KOPT-K1 (cell line): ENCODE data around the gene USP9X.
"Not testable (repeated sequence)": the region's sequence is repeated elsewhere in the genome, so short reads cannot be mapped to it uniquely, and the experiment has no call there.

Experiments used
- H3K27ac ChIP-seq: fragments of 200-600 bp; sonication (generic); 2 replicates; pipeline ENCODE4 v1.5.1; 2016; ENCODE audit warnings: antibody characterized with exemption, mild to moderate bottlenecking, low read depth, low read length; ENCODE audit not compliant: poor library complexity, severe bottlenecking
- H3K36me3 ChIP-seq: fragments of 200-600 bp; sonication (generic); 2 replicates; pipeline ENCODE4 v1.5.1; 2017; ENCODE audit warnings: antibody characterized with exemption, mild to moderate bottlenecking, low read length, moderate library complexity; ENCODE audit not compliant: insufficient read depth
- H3K9me3 ChIP-seq: fragments of 200-600 bp; sonication (generic); 2 replicates; pipeline ENCODE4 v1.5.1; 2017; ENCODE audit warnings: antibody characterized with exemption, low read length, mild to moderate bottlenecking; ENCODE audit not compliant: insufficient read depth, poor library complexity, severe bottlenecking

The USP9X gene

GRCh38 chrX:41180194-41180908 lies 95.1 kb downstream of the USP9X start:
- peaks cover 47% of the 10 kb centered on the region for H3K36me3 ChIP-seq

GRCh38 chrX:41184312-41184711 lies 99.1 kb downstream of the USP9X start:
- peaks cover 74% of the 10 kb centered on the region for H3K36me3 ChIP-seq
- no peaks in the 10 kb centered on the region for H3K9me3 ChIP-seq
- no peak overlapping the region for H3K27ac ChIP-seq

More at GRCh38 chrX:41180194-41180908, 95.1 kb downstream of the USP9X start:
- H3K9me3 ChIP-seq = no peaks in the 10 kb centered on the region
- H3K27ac ChIP-seq = no peak overlapping the region

GRCh38 chrX:41186946-41187345 lies 101.7 kb downstream of the USP9X start:
- peaks cover 88% of the 10 kb centered on the region for H3K36me3 ChIP-seq
- H3K27ac ChIP-seq, H3K9me3 ChIP-seq: not testable (repeated sequence)

GRCh38 chrX:41189156-41189555 lies 103.9 kb downstream of the USP9X start:
- Histone ChIP-seq H3K36me3 (peaks cover 94% of the 10 kb centered on the region), H3K9me3 (no peaks in the 10 kb centered on the region), H3K27ac (no peak overlapping the region)

- no peak overlapping the region for H3K27ac ChIP-seq
- H3K9me3 ChIP-seq = no peaks in the 10 kb centered on the region
- H3K36me3 ChIP-seq = peaks cover 83% of the 10 kb centered on the region
Observed at GRCh38 chrX:41192880-41193279, 107.6 kb downstream of the USP9X start.

GRCh38 chrX:41198410-41198809 lies 113.2 kb downstream of the USP9X start:
- peaks cover 79% of the 10 kb centered on the region for H3K36me3 ChIP-seq
- no peak overlapping the region for H3K27ac ChIP-seq
- no peaks in the 10 kb centered on the region for H3K9me3 ChIP-seq

- Histone ChIP-seq H3K27ac (no peak overlapping the region), H3K9me3 (no peaks in the 10 kb centered on the region), H3K36me3 (peaks cover 89% of the 10 kb centered on the region)
Observed at GRCh38 chrX:41200785-41201184, 115.5 kb downstream of the USP9X start.

- H3K36me3 ChIP-seq = peaks cover 68% of the 10 kb centered on the region
- H3K9me3 ChIP-seq = peaks cover 30% of the 10 kb centered on the region
- no peak overlapping the region for H3K27ac ChIP-seq
Observed at GRCh38 chrX:41209853-41210252, 124.6 kb downstream of the USP9X start.

- Histone ChIP-seq H3K27ac (no peak overlapping the region), H3K9me3 (no peaks in the 10 kb centered on the region), H3K36me3 (peaks cover 83% of the 10 kb centered on the region)
Observed at GRCh38 chrX:41224605-41225004, 139.4 kb downstream of the USP9X start.

- Histone ChIP-seq H3K27ac (no peak overlapping the region), H3K36me3 (peaks cover 44% of the 10 kb centered on the region), H3K9me3 (no peaks in the 10 kb centered on the region)
Observed at GRCh38 chrX:41233988-41234387, 148.7 kb downstream of the USP9X start.

GRCh38 chrX:41234471-41234870 lies 149.2 kb downstream of the USP9X start:
- not testable (repeated sequence) for H3K27ac ChIP-seq, H3K9me3 ChIP-seq
- peaks cover 41% of the 10 kb centered on the region for H3K36me3 ChIP-seq

- H3K27ac ChIP-seq = no peak overlapping the region
- H3K9me3 ChIP-seq = no peaks in the 10 kb centered on the region
- H3K36me3 ChIP-seq = peaks cover 37% of the 10 kb centered on the region
Observed at GRCh38 chrX:41234962-41235361, 149.7 kb downstream of the USP9X start.

- no peak overlapping the region for H3K27ac ChIP-seq
- no peaks in the 10 kb centered on the region for H3K9me3 ChIP-seq
- peaks cover 20% of the 10 kb centered on the region for H3K36me3 ChIP-seq
Observed at GRCh38 chrX:41236629-41237028, 151.4 kb downstream of the USP9X start.

- Histone ChIP-seq H3K36me3 (no peaks in the 10 kb centered on the region), H3K27ac (no peak overlapping the region), H3K9me3 (no peaks in the 10 kb centered on the region)
Observed at GRCh38 chrX:41240509-41240908, 155.3 kb downstream of the USP9X start.

GRCh38 chrX:41241962-41242361 lies 156.7 kb downstream of the USP9X start:
- no peaks in the 10 kb centered on the region for H3K9me3 ChIP-seq
- no peak overlapping the region for H3K27ac ChIP-seq
- no peaks in the 10 kb centered on the region for H3K36me3 ChIP-seq

GRCh38 chrX:41245641-41246040 lies 160.4 kb downstream of the USP9X start:
- H3K27ac ChIP-seq = no peak overlapping the region

More at GRCh38 chrX:41245641-41246040, 160.4 kb downstream of the USP9X start:
- Histone ChIP-seq H3K36me3 (no peaks in the 10 kb centered on the region), H3K9me3 (no peaks in the 10 kb centered on the region)
